ENCODE data around the gene SERPINB1. TPM values are rescaled to one million over a fixed set of nuclear protein-coding genes. Genes with fewer than 3 reads are reported as not detected.
"Not testable (repeated sequence)": the region's sequence is repeated elsewhere in the genome, so short reads cannot be mapped to it uniquely, and the experiment has no call there.

The SERPINB1 gene
- total RNA-seq, 1 donor from 2014 or later, result 67.0 TPM

DNA sequence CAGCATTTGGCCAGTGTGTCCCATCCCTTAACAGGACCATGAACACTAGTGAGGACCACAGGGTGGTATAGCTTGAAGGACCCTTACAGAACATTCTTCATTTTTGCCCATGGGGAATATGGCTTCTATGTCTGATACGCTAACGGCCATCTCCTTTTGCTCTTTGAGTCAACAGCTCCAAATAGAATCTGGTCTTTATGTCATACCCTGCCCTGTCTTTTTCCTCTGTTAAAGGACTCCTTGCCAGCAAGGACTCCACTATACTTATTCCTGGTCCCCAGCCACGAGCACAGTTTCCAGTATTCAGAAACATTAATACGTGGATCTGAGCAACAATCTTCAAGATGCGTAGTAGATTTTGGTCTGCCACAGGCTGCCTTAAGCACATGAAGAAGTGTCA, 22.5 kb downstream of the SERPINB1 start:
- intact Hi-C loops (cut with micrococcal nuclease), result no loop called here

DNA sequence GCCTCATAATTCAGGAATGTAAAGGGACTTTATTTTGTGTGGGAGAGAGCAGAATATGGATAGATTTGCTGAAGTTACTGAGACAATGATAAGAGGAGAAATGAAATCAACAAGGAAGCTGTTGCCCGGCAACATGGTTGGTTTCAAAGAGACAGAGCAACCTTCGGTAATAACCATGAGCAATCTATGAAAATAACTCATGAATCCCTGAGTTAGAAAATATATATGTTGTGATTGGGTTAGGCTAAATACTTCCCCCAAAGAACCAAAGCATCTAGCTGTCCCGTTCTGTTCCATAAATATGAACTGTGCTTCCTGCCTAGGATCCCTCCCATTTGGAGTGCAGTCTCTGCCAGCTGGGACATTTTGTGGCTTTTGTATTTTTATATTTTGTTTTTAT, 23.1 kb downstream of the SERPINB1 start:
- intact Hi-C loops (cut with micrococcal nuclease), result no loop called here

DNA sequence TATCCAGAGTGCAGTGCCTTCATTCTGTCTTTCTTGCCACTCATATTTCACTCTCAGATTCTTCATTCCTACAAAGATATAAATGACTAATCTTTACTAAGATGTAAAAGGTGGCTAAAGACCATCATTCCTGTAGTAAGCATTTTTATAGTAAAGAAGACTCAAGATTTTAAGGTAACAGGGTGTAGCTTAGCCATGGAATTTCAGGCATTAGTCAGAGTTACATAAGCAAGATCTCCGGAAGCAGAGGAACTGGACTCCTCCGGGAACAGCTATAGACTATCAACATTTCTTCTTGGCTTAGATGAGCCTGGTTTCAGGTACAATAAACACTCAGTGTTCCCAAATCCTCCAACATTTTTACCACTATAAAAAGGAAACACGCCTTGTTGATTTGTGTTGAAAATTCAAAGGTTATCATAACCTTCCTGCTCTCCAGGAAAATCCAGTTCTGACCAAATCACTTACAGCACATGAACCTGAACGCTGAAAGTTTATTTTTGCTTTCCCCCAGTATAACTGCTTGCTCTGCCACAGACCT, 23.7 kb downstream of the SERPINB1 start:
- intact Hi-C loops (cut with micrococcal nuclease), result no loop called here

- intact Hi-C loops (cut with micrococcal nuclease), result no loop called here
These were observed 25.5 kb downstream of the SERPINB1 start for GRCh38 chr6:2816158-2816557.

DNA sequence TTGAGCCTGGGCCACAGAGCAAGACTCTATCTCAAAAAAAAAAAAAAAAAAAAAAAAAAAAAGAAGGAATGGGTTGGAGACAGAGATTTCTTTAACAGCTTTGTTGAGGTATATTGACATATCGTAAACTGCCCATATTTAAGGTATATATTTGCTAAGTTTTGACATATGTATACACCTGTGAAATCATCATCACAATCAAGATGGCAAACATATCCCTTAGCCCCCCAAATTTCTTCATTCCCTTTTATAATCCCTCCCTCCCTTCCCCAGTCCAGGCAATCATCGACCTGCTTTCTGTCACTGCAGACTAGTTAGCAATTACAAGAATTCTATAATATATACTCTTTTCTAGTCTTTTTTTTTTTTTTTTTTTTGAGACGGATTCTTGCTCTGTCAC, 29.0 kb downstream of the SERPINB1 start:
- intact Hi-C loops (cut with micrococcal nuclease), result no loop called here

- intact Hi-C loops (cut with micrococcal nuclease), result no loop called here
These were observed 31.5 kb downstream of the SERPINB1 start for GRCh38 chr6:2810092-2810671.

DNA sequence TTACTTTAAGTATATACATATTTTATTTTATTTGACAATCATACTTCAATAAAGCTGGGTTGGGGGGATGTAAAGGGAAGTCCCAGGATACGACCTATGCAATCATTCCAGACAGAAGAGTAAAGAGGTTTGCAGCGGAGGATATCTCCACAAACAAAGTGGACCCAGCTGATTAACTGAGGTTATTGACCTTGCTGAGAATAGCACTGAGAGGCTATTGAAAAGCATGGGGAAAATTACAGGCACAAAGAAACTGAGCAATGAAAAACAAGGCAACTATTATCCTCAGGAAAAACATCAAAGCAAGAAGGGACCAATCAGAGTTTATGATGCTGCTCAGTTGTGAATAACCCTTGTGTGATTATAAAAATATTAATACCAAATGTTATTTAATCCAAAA, 32.6 kb downstream of the SERPINB1 start:
- intact Hi-C loops (cut with micrococcal nuclease), result no loop called here

GRCh38 chr6:2807342-2808090, 34.1 kb downstream of the SERPINB1 start:
- intact Hi-C loops (cut with micrococcal nuclease), result no loop called here

- intact Hi-C loops (cut with micrococcal nuclease), result no loop called here
These were observed 35.0 kb downstream of the SERPINB1 start for GRCh38 chr6:2806644-2807043.

DNA sequence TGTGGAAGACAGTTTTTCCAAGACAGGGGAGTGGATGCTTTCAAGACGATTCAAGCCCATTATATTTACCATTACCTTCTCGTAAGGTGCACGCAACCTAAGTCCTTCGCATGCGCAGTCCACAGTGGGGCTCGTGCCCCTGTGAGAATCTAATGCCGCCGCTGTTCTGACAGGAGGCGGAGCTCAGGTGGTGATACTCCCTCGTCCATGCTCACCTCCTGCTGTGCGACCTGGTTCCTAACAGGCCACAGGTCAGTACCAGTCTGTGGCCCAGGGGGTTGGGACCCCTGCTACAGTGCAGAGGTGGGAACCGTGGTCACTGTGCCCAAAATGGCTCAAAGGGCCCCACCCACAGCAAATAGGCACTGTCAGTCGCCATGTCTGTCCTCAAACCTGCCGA, 36.6 kb downstream of the SERPINB1 start:
- intact Hi-C loops (cut with micrococcal nuclease), result no loop called here

- intact Hi-C loops (cut with micrococcal nuclease), result no loop called here
These were observed 37.1 kb downstream of the SERPINB1 start for GRCh38 chr6:2804516-2804915.

GRCh38 chr6:2803731-2804429, 37.8 kb downstream of the SERPINB1 start:
- intact Hi-C loops (cut with micrococcal nuclease), result no loop called here

DNA sequence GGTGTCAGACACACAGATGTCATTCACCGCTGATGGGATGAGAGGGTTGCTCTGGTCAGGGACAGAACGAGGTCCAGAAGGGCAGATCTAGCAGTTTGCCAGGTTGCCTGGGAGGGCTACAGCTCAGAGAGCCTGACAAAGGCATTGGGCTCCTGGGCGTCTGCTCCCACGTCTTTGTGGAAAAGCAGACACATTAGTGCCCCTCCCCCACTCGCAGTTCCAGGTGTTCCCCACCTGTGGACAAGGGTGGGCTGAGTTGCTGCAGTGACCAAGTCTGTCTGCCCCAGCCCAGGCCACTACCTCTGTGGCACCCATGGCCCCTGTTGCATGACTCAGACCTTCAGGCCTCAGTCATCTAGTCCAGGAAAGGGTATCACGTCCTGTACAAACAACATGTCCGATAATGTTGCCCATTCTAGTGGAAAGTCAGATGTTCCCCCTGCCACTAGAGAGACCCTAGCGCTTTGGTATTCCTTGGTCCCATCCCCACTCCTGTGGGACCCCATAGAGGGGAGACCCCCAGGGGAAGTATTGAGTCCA, 39.1 kb downstream of the SERPINB1 start:
- intact Hi-C loops (cut with micrococcal nuclease), result no loop called here

DNA sequence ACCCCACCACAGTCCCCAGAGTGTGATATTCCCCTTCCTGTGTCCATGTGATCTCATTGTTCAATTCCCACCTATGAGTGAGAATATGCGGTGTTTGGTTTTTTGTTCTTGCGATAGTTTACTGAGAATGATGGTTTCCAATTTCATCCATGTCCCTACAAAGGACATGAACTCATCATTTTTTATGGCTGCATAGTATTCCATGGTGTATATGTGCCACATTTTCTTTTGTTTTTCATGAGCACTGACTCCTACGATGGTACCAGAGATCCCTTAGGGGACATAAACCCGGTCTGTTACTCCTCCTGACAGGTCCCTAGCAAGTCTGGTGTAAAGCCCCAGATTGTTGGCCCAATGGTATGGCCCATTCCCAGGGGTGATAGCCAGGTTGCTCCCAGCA, 40.0 kb downstream of the SERPINB1 start:
- intact Hi-C loops (cut with micrococcal nuclease), result not testable (repeated sequence)

DNA sequence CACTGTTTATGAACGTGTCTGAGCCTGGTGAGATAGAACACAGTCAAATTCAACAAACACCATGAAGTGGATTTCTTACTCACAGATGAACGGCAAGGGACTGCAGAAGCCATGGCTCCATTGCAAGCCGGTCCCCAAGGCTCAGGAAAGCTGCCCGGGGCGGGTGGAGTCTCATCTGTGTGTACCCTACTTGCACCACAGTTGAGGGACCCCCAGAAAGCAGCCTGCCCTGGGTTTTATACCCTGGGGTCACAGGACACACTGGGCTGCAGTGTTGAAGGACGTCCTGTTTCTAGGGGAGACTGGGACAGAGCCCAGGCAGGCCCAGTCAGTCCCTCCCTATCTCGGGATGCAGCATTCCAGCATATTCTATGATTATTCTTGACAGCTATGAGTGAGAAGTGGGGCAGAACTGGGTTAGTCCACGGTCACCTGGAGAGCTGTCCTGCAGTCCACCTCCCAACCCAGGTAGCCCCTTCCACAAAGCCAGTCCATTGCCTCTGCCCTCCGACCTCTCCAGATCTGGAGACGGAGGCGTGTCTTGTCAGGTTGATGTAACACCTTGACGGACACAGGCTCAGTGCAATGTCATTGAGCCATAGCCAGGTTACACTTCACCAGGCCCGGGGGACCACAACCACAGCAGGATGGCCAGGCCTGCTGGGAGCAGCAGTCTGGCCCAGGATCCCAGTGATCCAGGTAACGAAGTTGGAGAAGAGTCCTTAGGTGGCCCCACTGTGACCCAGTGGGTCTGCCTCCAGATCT, 40.9 kb downstream of the SERPINB1 start:
- intact Hi-C loops (cut with micrococcal nuclease), result no loop called here

- intact Hi-C loops (cut with micrococcal nuclease), result no loop called here
These were observed 41.6 kb downstream of the SERPINB1 start for GRCh38 chr6:2799936-2800527.

DNA sequence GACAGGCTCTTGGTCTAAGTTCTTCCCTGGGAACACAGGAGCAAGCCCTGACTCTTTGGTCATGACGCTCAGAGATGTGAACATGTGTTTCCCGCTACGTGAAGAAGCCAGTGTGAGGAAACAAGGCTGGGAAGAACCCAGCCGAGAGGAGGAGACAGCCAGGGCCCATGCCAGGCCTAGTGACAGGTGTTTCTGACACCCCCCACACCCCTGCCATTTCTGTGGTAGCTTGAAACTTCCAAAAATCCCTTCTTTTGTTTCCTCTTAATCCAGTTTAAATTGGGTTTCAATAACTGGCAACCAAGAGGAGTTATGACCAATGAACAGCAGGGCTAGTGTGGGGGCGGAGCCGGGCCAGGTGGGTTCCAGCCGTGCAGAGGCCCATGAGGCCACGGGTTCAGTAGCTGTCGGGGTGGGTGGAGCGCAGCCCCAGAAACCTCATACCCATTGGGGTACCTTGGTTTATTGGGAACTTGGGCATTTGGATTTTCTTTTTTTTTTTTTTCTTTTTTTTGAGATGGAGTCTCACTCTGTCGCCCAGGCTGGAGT, 43.0 kb downstream of the SERPINB1 start:
- intact Hi-C loops (cut with micrococcal nuclease), result no loop called here

DNA sequence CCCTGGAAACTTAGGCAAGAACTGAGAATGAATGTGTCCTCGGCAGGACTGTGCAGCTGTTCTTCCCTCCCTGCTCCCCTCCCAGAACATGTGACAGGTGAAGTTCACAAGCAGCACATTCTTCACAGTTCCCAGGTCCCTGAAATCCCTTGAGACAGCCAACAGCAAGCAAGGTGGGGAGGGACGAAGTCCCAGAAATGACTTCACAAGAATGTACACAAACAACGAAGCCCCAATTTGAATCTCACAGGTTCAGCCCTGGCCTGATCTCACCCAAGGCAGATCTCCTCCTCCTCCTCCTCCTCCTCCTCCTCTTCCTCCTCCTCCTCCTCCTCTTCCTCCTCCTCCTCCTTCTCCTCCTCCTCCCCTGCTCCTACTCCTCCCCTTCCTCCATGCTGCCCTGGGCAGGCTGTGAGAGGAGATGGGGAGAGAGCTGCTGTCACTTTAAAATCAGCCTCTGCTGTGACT, 44.1 kb downstream of the SERPINB1 start:
- intact Hi-C loops (cut with micrococcal nuclease), result no loop called here

DNA sequence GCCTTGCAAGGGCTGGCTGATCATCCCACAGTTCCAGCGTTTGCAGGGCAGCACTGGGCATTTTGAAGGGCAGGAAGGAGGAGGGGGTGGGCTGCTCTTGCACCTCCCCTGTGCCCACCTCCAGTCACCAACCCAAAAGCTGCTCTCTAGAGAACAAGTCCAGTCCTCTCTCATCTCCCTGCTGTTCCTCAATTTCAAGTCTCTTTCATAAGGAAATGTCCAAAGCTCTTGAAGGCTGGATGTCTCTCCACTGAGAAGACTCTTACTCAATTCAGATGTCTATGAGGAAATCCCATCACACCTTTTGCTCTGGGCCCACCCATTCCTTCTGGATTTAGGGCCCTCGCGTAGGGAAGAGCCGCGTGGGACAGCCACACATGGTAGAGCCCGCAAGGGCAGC, 44.8 kb downstream of the SERPINB1 start:
- intact Hi-C loops (cut with micrococcal nuclease), result no loop called here

DNA sequence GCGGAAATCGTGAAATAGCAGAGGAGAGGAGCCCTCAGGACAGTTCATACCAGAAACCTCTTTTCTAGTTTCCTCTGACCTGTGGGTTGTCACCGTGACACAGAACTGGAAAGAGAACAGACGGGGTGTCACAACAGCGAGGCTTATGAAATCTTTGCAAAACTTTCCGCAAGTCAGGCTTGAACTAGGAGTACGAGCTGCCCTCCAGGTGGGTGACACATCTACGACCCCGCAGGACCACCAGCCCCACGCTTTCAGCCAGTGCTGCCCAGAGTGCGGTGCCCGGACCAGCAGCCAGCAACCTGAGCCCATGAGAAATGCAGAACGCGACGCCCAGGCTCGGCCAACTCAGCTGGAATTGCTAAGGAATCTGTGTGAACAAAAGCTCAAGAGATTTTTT, 45.7 kb downstream of the SERPINB1 start:
- intact Hi-C loops (cut with micrococcal nuclease), result no loop called here

GRCh38 chr6:2795162-2795561, 46.5 kb downstream of the SERPINB1 start:
- intact Hi-C loops (cut with micrococcal nuclease), result no loop called here
